NCI-H774 (cell line): ENCODE measurements around the gene STYXL1.

Experiments
- DNase-seq: peaks from one replicate; lab custom pipeline; 2025; lab: John Stamatoyannopoulos, UW

The STYXL1 gene

DNA sequence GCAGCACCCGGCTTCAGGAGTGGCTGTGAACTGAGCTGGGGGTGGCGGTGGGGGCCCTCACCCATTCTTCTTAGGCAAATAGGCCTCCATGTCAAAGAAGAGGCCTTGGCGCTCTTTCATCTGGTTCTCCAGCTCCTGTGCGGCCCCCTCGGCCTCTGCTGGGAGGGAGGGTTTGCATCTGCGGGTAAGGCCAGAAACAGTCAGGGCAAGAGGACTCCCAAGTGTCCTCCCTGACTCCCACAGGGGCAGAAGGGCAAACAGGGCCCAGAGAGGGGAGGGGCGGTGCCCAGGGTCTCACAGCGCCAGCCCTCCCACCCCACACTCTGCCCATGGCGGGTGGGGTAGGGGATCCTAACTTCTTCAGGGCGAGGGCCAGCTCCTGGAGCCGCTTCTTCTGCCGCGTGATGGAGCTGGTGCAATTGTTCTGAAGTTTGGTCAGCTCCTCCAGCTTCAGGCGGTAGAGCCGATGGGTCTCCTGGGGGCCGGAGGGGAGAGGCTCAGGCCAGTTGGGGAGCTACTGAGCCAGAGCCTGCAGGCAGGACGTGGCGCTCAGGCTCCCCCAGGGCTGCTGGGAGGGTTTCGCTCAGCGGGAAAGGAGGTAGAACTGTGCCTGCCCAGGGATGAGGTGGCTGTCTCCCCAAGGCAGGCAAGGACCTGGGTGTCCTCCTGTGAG is 55.6 kb downstream of the STYXL1 start:
- no peak for DNase-seq

DNA sequence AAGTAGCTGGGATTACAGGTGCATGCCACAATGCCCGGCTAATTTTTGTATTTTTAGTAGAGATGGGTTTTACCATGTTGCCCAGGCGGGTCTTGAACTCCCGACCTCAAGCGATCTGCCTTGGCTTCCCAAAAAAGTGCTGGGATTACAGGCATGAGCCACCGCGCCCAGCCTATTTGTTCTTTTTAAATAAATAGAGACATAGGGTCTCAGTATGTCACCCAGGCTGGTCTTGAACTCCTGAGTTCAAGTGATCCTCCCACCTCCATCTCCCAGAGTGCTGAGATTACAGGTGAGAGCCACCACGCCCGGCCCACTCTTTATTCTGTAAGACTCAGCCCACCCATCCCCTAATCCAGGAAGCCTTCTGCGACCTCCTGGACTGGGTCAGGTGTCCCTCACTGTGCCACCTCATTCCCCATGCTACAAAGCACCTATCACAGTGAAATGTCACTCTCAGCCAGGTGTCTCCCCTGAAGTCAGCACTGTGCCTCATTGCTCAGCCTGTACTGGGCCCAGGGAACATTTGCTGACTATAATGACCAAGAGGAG is 56.2 kb downstream of the STYXL1 start:
- DNase-seq: no peak

DNA sequence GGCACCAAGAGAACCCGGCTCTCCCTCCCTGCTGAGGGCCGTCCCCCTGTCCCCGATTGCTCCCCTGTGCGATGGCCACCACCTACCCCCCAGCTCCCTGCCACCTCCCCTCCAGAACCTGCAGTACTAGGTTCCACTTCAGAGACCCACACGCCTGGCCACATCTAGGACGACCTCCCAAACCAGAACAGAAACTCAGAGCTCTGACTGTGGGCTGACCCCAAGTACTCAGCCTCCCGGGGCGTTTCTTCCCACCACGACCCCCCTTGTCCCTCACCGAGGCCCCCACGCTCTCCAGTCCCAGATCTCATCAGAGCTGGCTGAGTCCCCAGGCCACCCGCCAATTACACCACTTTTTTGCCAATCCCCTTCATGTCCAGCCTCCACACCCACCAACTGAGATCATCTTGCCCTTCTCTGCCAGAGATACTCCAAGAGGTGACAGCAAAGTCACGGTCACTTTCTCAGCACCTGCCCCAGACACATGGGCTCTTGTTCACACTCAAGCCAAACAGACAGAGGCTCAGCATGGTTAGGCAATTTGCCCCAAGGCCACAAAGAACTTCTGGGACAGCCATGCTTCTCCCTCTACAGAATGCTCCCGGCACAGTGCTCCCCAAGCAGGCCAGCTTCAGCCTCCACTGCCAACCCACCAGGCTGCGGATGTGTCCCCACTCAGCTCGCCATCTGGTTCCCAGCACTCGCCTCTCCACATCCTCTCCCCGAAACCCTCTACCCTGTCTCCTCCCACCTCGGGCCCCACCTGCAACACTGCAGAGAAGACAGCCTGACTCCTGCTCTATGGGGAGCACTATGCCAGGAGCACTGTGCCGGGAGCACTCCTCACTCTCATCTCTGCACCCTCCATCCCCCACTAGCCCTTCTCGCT is 58.1 kb downstream of the STYXL1 start:
- DNase-seq: no peak

DNA sequence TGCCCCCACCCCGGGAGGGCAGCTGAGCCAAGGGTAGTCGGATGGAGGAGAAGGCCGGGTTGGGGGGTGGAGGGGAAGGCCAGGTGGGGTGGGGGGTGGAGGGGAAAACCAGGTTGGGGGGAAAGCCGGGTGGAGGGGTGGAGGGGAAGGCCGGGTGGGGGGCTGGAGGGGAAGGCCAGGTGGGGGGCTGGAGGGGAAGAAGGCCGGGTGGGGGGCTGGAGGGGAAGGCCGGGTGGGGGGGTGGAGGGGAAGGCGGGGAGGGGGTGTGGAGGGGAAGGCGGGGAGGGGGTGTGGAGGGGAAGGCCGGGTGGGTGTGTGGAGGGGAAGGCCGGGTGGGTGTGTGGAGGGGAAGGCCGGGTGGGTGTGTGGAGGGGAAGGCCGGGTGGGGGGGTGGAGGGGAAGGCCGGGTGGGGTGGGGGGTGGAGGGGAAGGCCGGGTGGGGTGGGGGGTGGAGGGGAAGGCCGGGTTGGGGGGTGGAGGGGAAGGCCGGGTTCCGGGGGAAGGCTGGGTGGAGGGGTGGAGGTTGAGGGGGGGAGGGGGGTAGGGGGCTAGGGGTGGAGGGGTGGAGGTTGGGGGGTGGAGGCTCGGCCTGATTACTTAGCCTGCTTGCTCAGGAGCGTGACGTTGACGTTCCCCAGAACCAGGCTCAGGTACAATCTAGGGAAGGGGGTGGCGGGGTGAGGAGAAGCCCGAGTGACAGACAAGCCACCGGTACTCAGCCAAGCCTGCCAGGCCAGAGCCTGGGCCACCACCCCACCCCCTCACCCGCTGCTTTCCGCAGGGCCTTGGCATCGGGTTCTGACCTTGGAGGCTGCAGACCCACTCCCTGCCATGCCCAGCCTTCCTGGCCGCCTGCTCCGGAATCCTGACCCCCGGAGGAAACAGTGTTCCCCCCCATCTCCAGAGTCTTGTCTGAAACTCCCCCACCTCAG is 59.0 kb downstream of the STYXL1 start:
- no peak for DNase-seq

DNA sequence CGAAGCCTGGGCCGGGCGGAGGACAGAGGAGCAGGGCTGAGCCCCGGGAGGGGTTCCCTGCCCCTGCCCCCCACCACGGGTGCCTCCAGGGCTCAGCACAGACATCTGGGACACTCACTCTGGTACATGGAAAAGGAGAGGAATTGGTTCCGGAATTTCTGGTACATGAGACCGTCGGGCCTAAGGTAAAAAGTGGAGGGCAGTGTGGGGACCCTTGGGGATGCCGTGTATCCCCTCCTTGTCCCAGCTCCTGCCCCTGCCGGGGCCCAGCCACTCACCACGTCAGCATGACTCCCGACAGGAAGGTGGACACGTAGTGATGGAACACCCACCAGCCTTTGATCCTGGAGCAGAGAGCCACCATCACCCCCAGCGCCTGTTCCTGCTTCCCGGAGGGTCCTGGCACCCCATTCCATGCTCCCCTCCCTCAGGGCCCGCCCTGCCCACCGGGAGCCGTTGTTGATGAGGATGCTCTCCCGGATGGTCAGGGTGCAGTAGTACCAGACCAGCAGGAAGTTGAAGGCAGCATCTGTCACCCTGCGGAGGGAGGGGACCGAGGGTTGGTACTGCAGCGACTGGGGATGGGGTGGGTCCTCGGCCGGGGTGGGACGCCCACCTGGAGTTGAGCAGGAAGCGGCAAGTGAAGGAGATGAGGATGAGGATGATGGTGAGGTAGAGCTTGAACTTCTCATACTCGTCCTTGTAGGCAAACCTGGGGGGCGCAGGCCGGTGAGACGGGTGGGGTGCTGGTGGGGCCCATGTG is 59.8 kb downstream of the STYXL1 start:
- no peak for DNase-seq

DNA sequence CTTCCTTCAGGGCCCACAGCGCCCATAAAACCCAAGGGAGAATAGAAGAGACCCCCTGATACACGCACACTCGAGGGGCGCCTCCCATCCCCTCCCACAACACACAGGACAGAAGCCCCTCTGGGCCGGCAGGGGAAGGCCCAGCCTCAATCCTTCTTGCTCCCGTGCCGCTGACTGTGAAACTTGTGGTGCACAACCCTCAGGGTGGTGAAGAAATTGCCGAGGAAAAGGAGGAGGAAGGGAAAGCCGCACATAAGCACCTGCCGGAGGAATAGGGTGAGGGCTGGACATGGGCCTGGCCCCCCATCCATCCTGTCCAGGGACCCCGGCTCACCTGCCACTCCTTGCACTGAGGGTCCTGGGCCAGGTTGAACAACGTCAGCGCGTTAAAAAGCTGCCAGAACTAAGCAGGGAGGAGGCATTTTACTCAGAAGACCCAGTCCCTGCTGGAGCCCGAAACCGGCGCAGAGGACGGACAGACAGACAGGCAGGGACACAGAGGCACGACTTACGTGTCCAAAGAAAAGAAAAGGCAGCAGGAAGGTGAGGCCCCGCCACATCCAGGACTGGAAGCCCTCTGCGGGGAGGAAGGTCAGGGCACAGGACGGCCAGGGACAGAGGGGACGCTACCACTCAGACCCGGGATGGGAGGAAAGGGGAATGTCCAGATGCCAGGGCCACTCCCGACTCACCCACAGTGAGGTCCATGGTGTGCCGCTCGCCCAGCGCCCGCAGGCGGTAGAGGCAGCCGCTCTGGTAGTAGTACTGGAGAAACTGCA is 60.6 kb downstream of the STYXL1 start:
- DNase-seq: no peak

DNA sequence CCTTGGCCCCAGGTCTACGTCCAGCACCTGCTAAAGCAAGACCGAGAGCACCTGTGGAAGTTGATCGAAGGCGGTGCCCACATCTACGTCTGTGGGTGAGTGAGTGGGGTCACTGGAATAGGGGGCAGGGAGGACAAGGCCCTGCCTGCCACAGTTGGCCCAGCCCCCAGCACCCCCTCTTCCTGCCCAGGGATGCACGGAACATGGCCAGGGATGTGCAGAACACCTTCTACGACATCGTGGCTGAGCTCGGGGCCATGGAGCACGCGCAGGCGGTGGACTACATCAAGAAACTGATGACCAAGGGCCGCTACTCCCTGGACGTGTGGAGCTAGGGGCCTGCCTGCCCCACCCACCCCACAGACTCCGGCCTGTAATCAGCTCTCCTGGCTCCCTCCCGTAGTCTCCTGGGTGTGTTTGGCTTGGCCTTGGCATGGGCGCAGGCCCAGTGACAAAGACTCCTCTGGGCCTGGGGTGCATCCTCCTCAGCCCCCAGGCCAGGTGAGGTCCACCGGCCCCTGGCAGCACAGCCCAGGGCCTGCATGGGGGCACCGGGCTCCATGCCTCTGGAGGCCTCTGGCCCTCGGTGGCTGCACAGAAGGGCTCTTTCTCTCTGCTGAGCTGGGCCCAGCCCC is 61.5 kb downstream of the STYXL1 start:
- DNase-seq: no peak

DNA sequence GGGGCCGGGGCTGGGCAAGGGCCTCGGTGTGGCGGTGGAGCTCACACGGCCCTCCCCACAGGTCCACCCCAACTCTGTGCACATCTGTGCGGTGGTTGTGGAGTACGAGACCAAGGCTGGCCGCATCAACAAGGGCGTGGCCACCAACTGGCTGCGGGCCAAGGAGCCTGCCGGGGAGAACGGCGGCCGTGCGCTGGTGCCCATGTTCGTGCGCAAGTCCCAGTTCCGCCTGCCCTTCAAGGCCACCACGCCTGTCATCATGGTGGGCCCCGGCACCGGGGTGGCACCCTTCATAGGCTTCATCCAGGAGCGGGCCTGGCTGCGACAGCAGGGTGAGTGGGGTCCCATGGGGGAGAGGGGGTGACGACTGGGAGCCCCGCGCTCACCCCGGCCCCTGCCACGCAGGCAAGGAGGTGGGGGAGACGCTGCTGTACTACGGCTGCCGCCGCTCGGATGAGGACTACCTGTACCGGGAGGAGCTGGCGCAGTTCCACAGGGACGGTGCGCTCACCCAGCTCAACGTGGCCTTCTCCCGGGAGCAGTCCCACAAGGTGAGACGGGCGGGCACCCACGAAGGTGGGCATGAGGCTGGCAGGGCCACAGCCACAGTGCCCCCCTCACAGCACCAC is 62.2 kb downstream of the STYXL1 start:
- no peak for DNase-seq

DNA sequence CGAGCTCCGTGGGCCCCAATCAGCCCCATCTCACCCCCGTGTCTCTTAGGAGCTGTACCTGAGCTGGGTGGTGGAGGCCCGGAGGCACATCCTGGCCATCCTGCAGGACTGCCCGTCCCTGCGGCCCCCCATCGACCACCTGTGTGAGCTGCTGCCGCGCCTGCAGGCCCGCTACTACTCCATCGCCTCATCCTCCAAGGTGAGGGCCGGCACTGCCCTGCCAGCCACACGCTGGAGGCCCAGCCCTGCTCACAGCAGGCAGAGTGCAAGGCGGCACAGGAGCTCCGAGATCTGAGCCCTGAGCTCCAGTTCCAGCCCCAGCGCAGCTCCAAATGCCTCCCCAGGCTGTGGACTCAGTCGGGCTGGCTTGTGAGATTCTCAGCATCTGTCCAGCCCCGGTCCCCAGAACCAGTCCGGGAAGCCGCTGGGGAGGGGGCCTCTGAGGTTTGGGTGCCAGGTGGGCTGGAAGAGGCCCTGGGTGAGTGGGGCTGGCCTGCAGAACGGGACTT is 62.7 kb downstream of the STYXL1 start:
- DNase-seq: no peak

DNA sequence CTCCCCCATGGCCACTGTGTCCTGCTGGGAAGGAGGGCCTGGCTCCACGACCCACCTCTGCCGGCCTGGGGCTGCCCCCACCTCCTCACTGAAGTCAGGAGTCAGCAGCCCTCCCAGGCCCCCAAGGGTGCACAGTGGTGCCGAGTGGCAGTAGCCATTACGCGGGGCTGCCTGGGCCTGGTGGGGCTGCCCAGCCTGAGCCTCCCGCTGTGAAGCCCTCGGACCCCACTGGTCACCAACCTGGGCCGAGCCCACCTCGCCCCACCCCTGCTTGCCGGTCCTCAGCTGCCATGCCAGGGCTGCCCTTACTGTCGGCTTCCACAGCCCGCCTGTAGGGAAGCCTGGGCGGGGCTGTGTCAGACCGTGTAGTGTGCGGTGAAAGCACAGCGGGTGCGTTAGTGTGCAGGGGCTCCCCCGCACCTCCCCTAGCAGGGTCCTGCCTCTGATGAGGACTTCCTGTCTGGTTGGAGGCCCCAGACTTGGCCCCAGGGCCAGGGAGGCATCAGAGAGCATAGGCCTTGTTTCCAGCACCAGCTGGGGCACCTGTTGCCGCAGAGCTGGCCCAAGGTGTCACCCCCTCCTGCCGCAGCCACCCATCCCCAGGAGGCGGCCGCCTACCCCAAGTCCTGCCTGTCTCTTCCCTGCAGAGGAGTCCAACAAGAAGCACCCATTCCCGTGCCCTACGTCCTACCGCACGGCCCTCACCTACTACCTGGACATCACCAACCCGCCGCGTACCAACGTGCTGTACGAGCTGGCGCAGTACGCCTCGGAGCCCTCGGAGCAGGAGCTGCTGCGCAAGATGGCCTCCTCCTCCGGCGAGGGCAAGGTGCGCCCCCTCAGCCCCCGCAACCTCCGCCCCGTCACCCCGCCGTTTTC is 63.4 kb downstream of the STYXL1 start:
- DNase-seq: no peak

DNA sequence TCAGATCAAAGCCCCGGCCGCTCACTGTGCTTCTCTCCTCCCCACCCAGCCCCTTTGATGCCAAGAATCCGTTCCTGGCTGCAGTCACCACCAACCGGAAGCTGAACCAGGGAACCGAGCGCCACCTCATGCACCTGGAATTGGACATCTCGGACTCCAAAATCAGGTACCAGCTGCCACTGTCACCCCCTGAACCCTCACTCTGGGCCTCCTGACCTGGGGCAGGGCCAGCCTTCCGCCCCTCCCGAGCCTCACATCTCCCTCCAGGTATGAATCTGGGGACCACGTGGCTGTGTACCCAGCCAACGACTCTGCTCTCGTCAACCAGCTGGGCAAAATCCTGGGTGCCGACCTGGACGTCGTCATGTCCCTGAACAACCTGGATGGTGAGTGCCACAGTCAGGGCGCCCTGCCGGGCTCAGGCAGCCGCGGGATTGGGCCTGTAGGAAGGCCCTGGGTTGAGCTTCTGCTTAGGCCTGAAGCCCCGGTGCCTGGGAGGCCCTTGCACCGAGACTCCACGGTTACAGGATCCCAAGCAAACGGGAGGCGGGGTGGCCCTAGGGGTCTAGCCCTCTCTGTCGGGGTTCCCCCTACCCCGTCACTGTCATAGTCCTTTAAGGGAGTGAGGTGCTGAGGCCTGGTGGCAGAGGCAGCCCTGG is 64.2 kb downstream of the STYXL1 start:
- no peak for DNase-seq

DNA sequence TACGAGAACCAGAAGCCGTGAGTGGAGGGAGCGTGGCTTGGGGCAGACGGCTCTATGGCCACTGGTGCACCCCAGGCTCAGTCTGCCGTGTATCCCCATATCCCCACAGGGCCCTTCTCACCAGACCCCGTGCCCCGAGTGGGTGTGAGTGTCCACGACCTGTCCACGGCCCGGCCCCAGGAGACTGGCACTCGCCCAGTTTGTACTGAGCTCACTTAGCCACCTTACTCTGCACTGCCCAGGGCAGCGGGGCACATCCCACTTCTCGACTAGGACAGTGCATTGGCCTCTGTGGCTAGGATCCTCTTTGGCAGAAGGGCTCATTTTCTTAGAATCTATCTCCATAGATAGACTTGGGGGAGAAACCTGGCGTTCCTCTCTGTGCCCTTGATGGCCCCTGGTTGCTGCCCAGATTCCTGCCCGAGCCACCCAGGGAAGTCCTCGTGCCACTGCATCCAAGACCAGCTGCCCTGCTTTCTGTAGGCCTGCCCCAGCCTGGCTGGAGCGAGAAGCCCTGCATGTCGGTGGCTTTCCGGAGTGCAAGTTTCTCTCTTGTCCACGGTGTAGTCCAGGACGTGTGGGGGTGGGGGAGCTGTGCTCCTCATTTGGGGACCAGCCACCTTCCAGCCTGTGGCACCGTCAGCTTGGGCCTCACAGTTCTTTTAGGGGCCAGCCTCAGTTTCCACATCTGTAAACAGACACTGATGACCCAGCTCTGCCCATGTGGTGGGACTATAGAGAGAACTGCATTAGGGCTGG is 65.3 kb downstream of the STYXL1 start:
- DNase-seq: no peak

DNA sequence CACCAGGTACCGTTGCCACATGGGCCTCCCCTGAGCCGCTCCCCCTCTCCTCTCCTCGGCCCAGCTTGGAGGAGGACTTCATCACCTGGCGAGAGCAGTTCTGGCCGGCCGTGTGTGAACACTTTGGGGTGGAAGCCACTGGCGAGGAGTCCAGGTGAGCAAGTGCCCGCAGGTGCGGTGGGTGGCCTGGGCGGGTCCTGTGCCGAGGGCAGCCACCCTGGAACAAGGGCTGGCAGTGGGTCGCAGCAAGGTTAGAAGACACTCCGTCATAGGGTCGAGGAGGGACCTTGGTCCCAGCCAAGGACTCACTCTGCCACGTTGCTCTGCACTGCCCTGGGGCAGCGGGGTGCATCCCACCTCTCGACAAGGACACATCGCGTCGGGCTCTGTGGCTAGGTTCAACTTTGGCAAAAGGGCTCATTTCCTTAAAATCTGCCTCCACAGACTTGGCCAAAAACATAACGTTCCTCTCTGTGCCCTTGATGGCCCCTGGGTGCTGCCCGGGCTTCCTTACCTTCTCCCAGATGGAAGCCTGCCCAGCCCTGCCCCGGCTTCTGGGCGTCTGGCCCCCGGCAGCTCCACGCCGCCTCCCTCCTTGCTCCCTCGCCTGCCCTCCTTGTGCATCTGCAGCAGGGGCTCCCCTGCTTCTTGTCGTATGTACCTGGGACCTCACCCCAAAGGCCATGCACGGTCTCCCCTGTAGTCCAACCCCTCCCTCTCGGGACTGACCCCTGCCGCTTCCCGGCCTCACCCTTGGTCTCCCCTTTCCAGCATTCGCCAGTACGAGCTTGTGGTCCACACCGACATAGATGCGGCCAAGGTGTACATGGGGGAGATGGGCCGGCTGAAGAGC is 66.1 kb downstream of the STYXL1 start:
- DNase-seq: no peak

DNA sequence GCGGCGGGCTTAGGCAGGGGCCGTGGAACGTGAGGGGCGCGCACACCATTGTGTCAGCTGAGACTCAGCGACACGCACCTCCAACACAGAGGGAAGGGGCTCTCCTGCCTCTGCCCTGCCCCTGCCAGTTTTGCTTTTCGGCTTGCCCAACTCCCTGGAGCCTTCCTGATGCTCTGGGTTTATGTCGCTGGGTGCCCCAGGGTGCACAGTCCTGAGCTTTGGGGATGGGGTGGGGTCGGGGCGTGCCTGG is 66.7 kb downstream of the STYXL1 start:
- no peak for DNase-seq

DNA sequence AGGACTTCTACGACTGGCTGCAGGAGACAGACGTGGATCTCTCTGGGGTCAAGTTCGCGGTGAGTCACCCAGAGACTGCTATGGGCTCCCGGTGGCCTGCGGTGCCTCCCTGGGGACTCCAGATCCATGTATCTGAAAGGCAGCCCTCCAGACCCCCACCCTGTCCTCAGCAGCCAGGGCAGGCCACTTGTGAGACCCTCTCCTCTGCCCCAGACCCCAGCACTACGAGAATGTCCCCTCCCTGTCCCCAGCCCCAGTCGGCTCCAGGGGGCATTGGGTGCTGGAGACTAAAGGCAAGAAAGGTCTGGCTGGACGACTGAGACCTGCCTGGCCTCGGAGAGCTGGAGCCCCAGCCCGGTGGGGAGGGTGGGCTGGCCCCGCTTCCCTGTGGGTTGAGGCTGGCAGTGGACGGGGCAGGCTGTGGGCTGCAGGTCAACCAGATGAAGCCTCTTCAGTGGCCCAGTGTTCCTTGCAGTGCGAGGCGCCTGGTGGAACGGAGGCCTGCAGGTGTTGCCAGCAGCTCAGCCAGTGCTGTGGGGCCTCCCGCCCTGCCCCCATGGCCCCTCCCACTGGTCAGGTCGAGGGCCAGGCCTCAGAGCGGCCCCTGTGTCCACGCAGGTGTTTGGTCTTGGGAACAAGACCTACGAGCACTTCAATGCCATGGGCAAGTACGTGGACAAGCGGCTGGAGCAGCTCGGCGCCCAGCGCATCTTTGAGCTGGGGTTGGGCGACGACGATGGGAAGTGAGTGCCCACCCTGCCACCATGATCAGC is 67.2 kb downstream of the STYXL1 start:
- DNase-seq: no peak
